Activated CD8-positive, alpha-beta T cell treated with anti-CD3 and anti-CD28 coated beads, Interleukin-2, amount 10 ng/mL, durations not matched to agents 7 days and 5 days (primary cell): ENCODE data around the gene PEG3. TPM values are rescaled to one million over a fixed set of nuclear protein-coding genes. Genes with fewer than 3 reads are reported as not detected.
"Not testable (repeated sequence)": the region's sequence is repeated elsewhere in the genome, so short reads cannot be mapped to it uniquely, and the experiment has no call there.

Source experiments
- ATAC-seq: fragments of 150-1000 bp; cut with Tn5 transposase; one replicate; pipeline ENCODE4 v1.10.0; 2021; ENCODE audit warnings: moderate library complexity
- CTCF ChIA-PET: fragments of 350-600 bp; sonication (Branson Sonifier 250); formaldehyde crosslinking; loops from one replicate; lab custom pipeline; 2021; ENCODE audit warnings: antibody characterized with exemption; lab: Charles Lee
- POLR2A ChIA-PET: fragments of 350-600 bp; sonication (Branson Sonifier 250); formaldehyde crosslinking; loops from one replicate; lab custom pipeline; 2021; ENCODE audit warnings: antibody characterized with exemption; lab: Charles Lee
- DNase-seq: peaks from one replicate; pipeline ENCODE4 v3.0.0-alpha.2; 2020
- H3K27ac Mint-ChIP-seq: one replicate; pipeline ENCODE4 v1.8.0; 2021; ENCODE audit warnings: mild to moderate bottlenecking, mixed read lengths
- H3K27me3 Mint-ChIP-seq: one replicate; pipeline ENCODE4 v1.8.0; 2021; ENCODE audit warnings: low read depth, mixed read lengths
- H3K36me3 Mint-ChIP-seq: one replicate; pipeline ENCODE4 v1.8.0; 2021; ENCODE audit warnings: low read depth, mixed read lengths
- H3K4me1 Mint-ChIP-seq: one replicate; pipeline ENCODE4 v1.8.0; 2021; ENCODE audit warnings: low read depth, mixed read lengths
- H3K4me3 Mint-ChIP-seq: one replicate; pipeline ENCODE4 v1.8.0; 2021; ENCODE audit warnings: mild to moderate bottlenecking, mixed read lengths
- H3K9me3 Mint-ChIP-seq: one replicate; pipeline ENCODE4 v1.8.0; 2022; ENCODE audit warnings: mixed read lengths; ENCODE audit not compliant: insufficient read depth
- total RNA-seq, 2 experiments: library from RNA; stranded (reverse); gene quantifications; one replicate each; pipeline ENCODE4 v1.2.3, GENCODE V29; 2021

PEG3 gene
- total RNA-seq, 2 experiments from 2014 or later, result 0.05 TPM; not detected in 1

DNA sequence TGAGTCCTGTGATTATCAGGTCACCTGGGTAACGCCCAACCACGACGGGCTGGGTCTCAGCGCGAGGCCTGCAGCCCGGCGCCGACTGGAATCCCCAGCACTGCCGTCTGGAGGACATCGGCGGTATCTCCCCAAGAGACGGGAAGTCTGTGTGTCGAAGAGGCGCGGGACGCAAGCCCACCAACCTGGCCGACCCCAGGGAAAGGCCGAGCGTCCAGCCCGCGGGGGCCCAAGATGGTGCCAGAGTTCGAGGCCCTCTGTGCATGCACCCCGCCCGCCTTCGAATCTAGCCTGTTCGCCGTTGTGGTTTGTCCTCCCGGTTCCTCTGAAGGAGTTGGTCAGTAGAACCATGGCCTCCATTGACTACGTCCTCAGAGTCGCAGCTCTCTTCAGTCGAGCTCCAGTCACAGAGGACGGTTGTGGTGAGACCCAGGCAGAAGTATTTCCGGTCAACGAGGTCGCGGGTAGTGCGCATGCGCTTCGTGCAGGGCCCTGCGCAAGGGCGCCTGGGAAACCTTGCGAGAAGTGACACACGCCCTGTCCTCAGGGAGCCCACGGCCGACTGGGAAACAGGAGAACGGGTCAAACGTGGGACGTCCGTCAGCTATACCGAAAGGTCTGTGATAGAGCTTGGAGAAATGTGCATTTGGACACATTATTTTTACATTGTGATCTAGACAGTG, 24.1 kb upstream of the PEG3 start:
- Mint-ChIP-seq H3K27ac (no peak overlapping the region), H3K27me3 (no peaks in the 10 kb centered on the region), H3K9me3 (peaks cover 38% of the 10 kb centered on the region), H3K4me3 (no peak overlapping the region), H3K4me1 (no peaks in the 10 kb centered on the region), H3K36me3 (no peaks in the 10 kb centered on the region)
- POLR2A ChIA-PET, result no interaction called here
- ATAC-seq, result no peak
- CTCF ChIA-PET, result no interaction called here
- no peak for DNase-seq

DNA sequence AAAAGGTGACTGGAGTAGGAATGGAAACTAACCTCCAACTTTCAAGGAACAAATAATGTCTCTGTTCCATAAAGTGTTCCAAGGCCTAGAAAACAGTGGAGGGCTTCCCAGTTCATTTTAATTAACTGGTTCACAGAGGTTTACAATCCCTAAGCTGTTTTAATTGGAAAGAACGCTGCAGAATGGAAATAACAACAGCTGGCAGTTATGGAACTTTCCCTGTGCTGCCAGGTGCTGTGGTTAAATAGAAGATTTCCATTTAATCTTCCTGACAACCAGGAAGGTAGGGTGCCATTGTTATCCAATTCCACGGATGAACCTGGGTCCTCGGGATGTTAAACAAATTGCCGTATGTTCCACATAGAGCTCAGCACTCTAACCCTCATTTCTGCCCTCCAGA, 22.2 kb upstream of the PEG3 start:
- Mint-ChIP-seq H3K36me3 (no peaks in the 10 kb centered on the region), H3K27ac (no peak overlapping the region), H3K4me1 (no peaks in the 10 kb centered on the region), H3K27me3 (no peaks in the 10 kb centered on the region), H3K9me3 (peaks cover 39% of the 10 kb centered on the region), H3K4me3 (no peak overlapping the region)
- DNase-seq (no peak), ATAC-seq (no peak)
- ChIA-PET POLR2A (no interaction called here), CTCF (no interaction called here)

- H3K36me3 Mint-ChIP-seq, ATAC-seq, H3K4me3 Mint-ChIP-seq, POLR2A ChIA-PET, H3K27ac Mint-ChIP-seq, H3K27me3 Mint-ChIP-seq, CTCF ChIA-PET, DNase-seq, H3K4me1 Mint-ChIP-seq: not testable (repeated sequence)
- peaks cover 46% of the 10 kb centered on the region for H3K9me3 Mint-ChIP-seq
Measured at GRCh38 chr19:56860409-56860808, 19.9 kb upstream of the PEG3 start.

DNA sequence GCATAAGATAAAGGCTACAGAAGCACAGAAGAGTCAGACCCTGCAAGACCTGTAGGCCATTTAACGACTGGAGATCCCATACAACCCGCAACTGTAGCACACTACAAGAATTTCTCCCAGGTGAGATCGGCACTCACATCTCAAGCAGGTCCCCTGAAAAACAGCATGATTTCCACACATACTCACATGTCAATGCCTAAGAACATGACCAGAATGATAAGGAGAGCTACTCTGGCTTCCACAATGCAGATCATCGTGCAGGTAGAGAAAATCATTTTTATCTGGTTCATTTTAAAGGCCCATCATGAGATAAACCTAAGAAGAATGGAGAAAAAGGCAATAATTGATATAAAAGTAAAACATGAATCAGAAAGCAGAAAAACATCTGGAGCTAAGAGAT, 17.5 kb upstream of the PEG3 start:
- Mint-ChIP-seq H3K27me3 (no peaks in the 10 kb centered on the region), H3K4me1 (no peaks in the 10 kb centered on the region), H3K27ac (no peak overlapping the region), H3K4me3 (no peak overlapping the region), H3K9me3 (peaks cover 27% of the 10 kb centered on the region), H3K36me3 (no peaks in the 10 kb centered on the region)
- DNase-seq (no peak), ATAC-seq (no peak)
- ChIA-PET CTCF (no interaction called here), POLR2A (no interaction called here)

GRCh38 chr19:56856822-56857221, 16.3 kb upstream of the PEG3 start:
- POLR2A ChIA-PET, result no interaction called here
- Mint-ChIP-seq H3K27ac (no peak overlapping the region), H3K4me1 (no peaks in the 10 kb centered on the region)

DNA sequence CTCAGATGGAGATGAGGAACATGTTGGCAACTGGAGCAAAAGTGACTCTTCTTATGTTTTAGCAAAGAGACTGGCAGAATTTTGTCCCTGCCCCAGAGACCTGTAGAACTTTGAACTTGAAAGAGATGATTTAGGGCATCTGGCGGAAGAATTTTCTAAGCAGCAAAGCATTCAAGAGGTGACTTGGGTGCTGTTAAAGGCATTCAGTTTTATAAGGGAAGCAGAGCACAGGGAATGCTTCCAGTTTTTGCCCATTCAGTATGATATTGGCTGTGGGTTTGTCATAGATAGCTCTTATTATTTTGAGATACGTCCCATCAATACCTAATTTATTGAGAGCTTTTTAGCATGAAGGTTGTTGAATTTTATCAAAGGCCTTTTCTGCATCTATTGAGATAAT, 11.8 kb upstream of the PEG3 start:
- H3K4me1 Mint-ChIP-seq, ATAC-seq, H3K27ac Mint-ChIP-seq, H3K4me3 Mint-ChIP-seq, CTCF ChIA-PET, POLR2A ChIA-PET, H3K27me3 Mint-ChIP-seq, DNase-seq, H3K36me3 Mint-ChIP-seq: not testable (repeated sequence)
- peaks cover 26% of the 10 kb centered on the region for H3K9me3 Mint-ChIP-seq

More at GRCh38 chr19:56856822-56857221, 16.3 kb upstream of the PEG3 start:
- CTCF ChIA-PET, result no interaction called here
- no peak for DNase-seq
- Mint-ChIP-seq H3K9me3 (peaks cover 25% of the 10 kb centered on the region), H3K27me3 (no peaks in the 10 kb centered on the region), H3K36me3 (no peaks in the 10 kb centered on the region), H3K4me3 (no peak overlapping the region)
- no peak for ATAC-seq

- Mint-ChIP-seq H3K27ac (no peak overlapping the region), H3K9me3 (peaks cover 17% of the 10 kb centered on the region), H3K4me3 (no peak overlapping the region), H3K27me3 (no peaks in the 10 kb centered on the region), H3K4me1 (no peaks in the 10 kb centered on the region), H3K36me3 (no peaks in the 10 kb centered on the region)
- CTCF ChIA-PET, result no interaction called here
- ATAC-seq, result no peak
- DNase-seq, result no peak
- POLR2A ChIA-PET, result no interaction called here
Measured at GRCh38 chr19:56848166-56848565, 7.6 kb upstream of the PEG3 start.

- no peak overlapping the region for H3K4me3 Mint-ChIP-seq
- DNase-seq, result no peak
- ATAC-seq, result no peak
- POLR2A ChIA-PET, result no interaction called here
- CTCF ChIA-PET, result no interaction called here
- peaks cover 12% of the 10 kb centered on the region for H3K36me3 Mint-ChIP-seq
- peaks cover 3% of the 10 kb centered on the region for H3K27me3 Mint-ChIP-seq
- peaks cover 26% of the 10 kb centered on the region for H3K9me3 Mint-ChIP-seq
- H3K27ac Mint-ChIP-seq, result no peak overlapping the region
- no peaks in the 10 kb centered on the region for H3K4me1 Mint-ChIP-seq
Measured at GRCh38 chr19:56842412-56842811, 1.9 kb upstream of the PEG3 start.

- peaks cover 24% of the 10 kb centered on the region for H3K9me3 Mint-ChIP-seq
- peaks cover 3% of the 10 kb centered on the region for H3K27me3 Mint-ChIP-seq
- peak overlapping the region; percentile 16 for H3K4me3 Mint-ChIP-seq
- H3K4me1 Mint-ChIP-seq, result no peaks in the 10 kb centered on the region
- peaks cover 19% of the 10 kb centered on the region for H3K36me3 Mint-ChIP-seq
- POLR2A ChIA-PET, result no interaction called here
- peak overlapping the region; percentile 73 for H3K27ac Mint-ChIP-seq
- no peak for DNase-seq
- no peak for ATAC-seq
- CTCF ChIA-PET, result no interaction called here
Measured at GRCh38 chr19:56841193-56841543, 642 bp upstream of the PEG3 start.

- Mint-ChIP-seq H3K27me3 (peaks cover 3% of the 10 kb centered on the region), H3K27ac (no peak overlapping the region), H3K36me3 (peaks cover 19% of the 10 kb centered on the region), H3K4me3 (no peak overlapping the region), H3K4me1 (no peaks in the 10 kb centered on the region), H3K9me3 (peaks cover 34% of the 10 kb centered on the region)
- peak; percentile 51 for ATAC-seq
- ChIA-PET POLR2A (no interaction called here), CTCF (no interaction called here)
- no peak for DNase-seq
Measured at GRCh38 chr19:56839652-56840450, 675 bp downstream of the PEG3 start.

DNA sequence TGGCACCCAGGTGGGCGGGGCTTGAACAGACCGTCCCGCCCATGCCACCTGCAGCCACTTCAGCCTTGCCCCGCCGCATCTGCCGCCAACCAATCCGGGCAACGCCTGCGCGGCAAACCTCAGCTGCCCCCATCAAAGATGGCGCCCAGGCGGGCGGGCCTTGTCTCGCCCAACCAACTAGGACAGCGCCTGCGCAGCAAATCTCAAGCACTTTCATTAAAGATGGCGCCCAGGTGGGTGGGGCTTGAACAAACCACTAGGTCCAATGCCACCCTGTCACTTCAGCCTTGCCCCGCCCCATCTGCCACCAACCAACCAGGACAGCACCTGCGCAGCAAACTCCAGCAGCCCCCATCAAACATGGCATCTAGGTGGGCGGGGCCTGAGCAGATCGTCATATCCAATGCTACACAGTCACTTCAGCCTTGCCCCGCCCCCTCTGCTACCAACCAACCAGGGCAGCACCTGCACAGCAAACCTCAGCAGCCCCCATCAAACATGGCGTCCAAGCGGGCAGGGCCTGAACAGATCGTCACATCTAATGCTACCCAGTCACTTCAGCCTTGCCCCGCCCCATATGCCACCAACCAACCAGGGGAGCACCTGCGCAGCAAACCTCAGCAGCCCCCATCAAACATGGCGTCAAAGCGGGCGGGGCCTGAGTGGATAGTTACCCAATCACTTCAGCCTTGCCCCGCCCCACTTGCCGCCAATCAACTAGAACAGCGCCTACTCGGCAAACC, 1.4 kb downstream of the PEG3 start:
- Mint-ChIP-seq H3K36me3 (peaks cover 19% of the 10 kb centered on the region), H3K27me3 (peaks cover 3% of the 10 kb centered on the region), H3K9me3 (peaks cover 34% of the 10 kb centered on the region), H3K4me1 (no peaks in the 10 kb centered on the region), H3K27ac (peak overlapping the region; percentile 58), H3K4me3 (peak overlapping the region; percentile 23)
- ChIA-PET POLR2A (no interaction called here), CTCF (no interaction called here)
- ATAC-seq, result peak; percentile 54
- peak; percentile 47 for DNase-seq
